Gastroesophageal sphincter (tissue), 4 donors: Measurements from ENCODE around the gene ZSWIM4. TPM values are rescaled to one million over a fixed set of nuclear protein-coding genes. Genes with fewer than 3 reads are reported as not detected.
A peak's percentile ranks its signal among the peaks of the same experiment; 100 is the strongest.
"Not testable (repeated sequence)": the region's sequence is repeated elsewhere in the genome, so short reads cannot be mapped to it uniquely, and the experiment has no call there.

Experiments used
- ATAC-seq: fragments of 150-250 bp; one replicate; pipeline ENCODE4 v1.9.1; 2016; ENCODE audit warnings: mild to moderate bottlenecking, moderate library complexity
- H3K27ac ChIP-seq, 4 donors: fragments of 200-600 bp; sonication (generic) in 3 of 4; 1 replicate in 3 of 4; 2 replicates in 1 of 4; pipeline ENCODE4 v1.5.1; 2016 to 2019
- H3K27me3 ChIP-seq: fragments of 200-600 bp; sonication (generic); one replicate; pipeline ENCODE4 v1.5.1; 2019
- H3K36me3 ChIP-seq, 2 donors: fragments of 200-600 bp; sonication (generic); one replicate each; pipeline ENCODE4 v1.5.1; 2019; ENCODE audit warnings: control low read depth in 1 of 2
- H3K4me1 ChIP-seq, 3 donors: fragments of 200-600 bp; sonication (generic); 1 replicate in 2 of 3; 2 replicates in 1 of 3; pipeline ENCODE4 v1.5.1; 2016 to 2019; ENCODE audit warnings: control low read depth in 2 of 3
- H3K4me3 ChIP-seq, 2 donors: fragments of 200-600 bp; sonication (generic); one replicate each; pipeline ENCODE4 v1.5.1; 2019; ENCODE audit warnings: mild to moderate bottlenecking in 1 of 2, moderate library complexity in 1 of 2
- H3K9me3 ChIP-seq, 3 donors: fragments of 200-600 bp; sonication (generic); one replicate each; pipeline ENCODE4 v1.5.1; 2017 to 2019; ENCODE audit warnings: control low read depth in 2 of 3
- CTCF ChIP-seq, 4 experiments: fragments of 200-600 bp in 2 of 4; fragments of 450-650 bp in 2 of 4; sonication (generic) in 1 of 4; IDR thresholded peaks; one replicate each; pipeline ENCODE4 v1.5.1; 2017 to 2019; ENCODE audit warnings: antibody characterized with exemption in 4 of 4, mild to moderate bottlenecking in 2 of 4, moderate library complexity in 2 of 4
- EP300 ChIP-seq: sonication (generic); formaldehyde crosslinking; IDR thresholded peaks from one replicate; pipeline ENCODE4 v1.6.1; 2017; ENCODE audit warnings: antibody characterized with exemption, mild to moderate bottlenecking
- POLR2A ChIP-seq, 2 donors: fragments of 450-650 bp; IDR thresholded peaks; one replicate each; pipeline ENCODE4 v1.6.1; 2017; ENCODE audit warnings: antibody characterized with exemption in 2 of 2, mild to moderate bottlenecking in 2 of 2, moderate library complexity in 1 of 2
- POLR2AphosphoS5 ChIP-seq: sonication (generic); formaldehyde crosslinking; IDR thresholded peaks from one replicate; pipeline ENCODE4 v1.6.1; 2017; ENCODE audit warnings: antibody characterized with exemption
- WGBS, 2 donors: methylation state at CpG; one replicate each; pipeline ENCODE4 v1.1.5; 2018; ENCODE audit warnings: low coverage in 1 of 2; 5-methylcytosine and 5-hydroxymethylcytosine counted together
- total RNA-seq, 4 donors: library from RNA; depleted of rRNA; stranded (reverse); fragments of >200 nt; gene quantifications; one replicate each; pipeline ENCODE4 v1.1.0, GENCODE V29; 2016

ZSWIM4 gene
- total RNA-seq, 4 donors from 2014 or later: 3.9 to 9.2 (median 4.2) TPM

GRCh38 chr19:13784731-13785452 lies 10.4 kb upstream of the ZSWIM4 start:
- Histone ChIP-seq H3K36me3 (peaks cover 0 to under 1% of the 10 kb centered on the region in 2 donors), H3K4me1 (peaks cover 0 to 41% (median 14%) of the 10 kb centered on the region in 3 donors), H3K27ac (peak overlapping the region in 3 of 4 donors; percentile 33 to 47 (median 41)), H3K4me3 (no peak overlapping the region), H3K27me3 (no peaks in the 10 kb centered on the region), H3K9me3 (no peaks in the 10 kb centered on the region)
- peak; percentile 63 for ATAC-seq
- 8 to 43% methylated on average over 6 to 13 of the region's 17 CpGs for WGBS, 2 donors
- peak in 3 of 4 experiments; percentile 63 to 80 (median 69) for TF ChIP-seq CTCF (IDR thresholded peaks at IDR 0.05)
- TF ChIP-seq EP300: no peak

- Histone ChIP-seq H3K9me3 (no peaks in the 10 kb centered on the region), H3K36me3 (no peaks in the 10 kb centered on the region), H3K4me1 (peaks cover 0 to 25% (median 6%) of the 10 kb centered on the region in 3 donors), H3K4me3 (no peak overlapping the region), H3K27ac (peak overlapping the region in 2 of 4 donors; percentile 71 to 72), H3K27me3 (no peaks in the 10 kb centered on the region)
- WGBS, 2 donors: 14 to 38% methylated on average over 2 to 6 of the region's 8 CpGs
- no peak for TF ChIP-seq POLR2A (IDR thresholded peaks at IDR 0.05)
- TF ChIP-seq POLR2AphosphoS5: peak; percentile 29
- ATAC-seq: no peak
Observed at GRCh38 chr19:13788991-13789390, 6.3 kb upstream of the ZSWIM4 start.

- Histone ChIP-seq H3K4me1 (peaks cover 0 to 24% (median 0%) of the 10 kb centered on the region in 3 donors), H3K27ac (no peak overlapping the region), H3K9me3 (no peaks in the 10 kb centered on the region), H3K4me3 (no peak overlapping the region), H3K36me3 (no peaks in the 10 kb centered on the region), H3K27me3 (no peaks in the 10 kb centered on the region)
- ATAC-seq: no peak
- WGBS, 2 donors: no CpG with 5 or more reads among the region's 8 CpGs
- TF ChIP-seq CTCF (IDR thresholded peaks at IDR 0.05): no peak
- no peak for TF ChIP-seq POLR2A (IDR thresholded peaks at IDR 0.05)
- no peak for TF ChIP-seq POLR2AphosphoS5
- no peak for TF ChIP-seq EP300
Observed at GRCh38 chr19:13790354-13790753, 4.9 kb upstream of the ZSWIM4 start.

- H3K36me3 ChIP-seq: not testable (repeated sequence)
- WGBS, 2 donors: 43 to 83% methylated on average over 1 to 8 of the region's 9 CpGs
- peak overlapping the region in 2 of 4 donors; percentile 92 to 94 for H3K27ac ChIP-seq
Observed at GRCh38 chr19:13793317-13793716, 1.9 kb upstream of the ZSWIM4 start.

GRCh38 chr19:13794398-13794756 lies 866 bp upstream of the ZSWIM4 start:
- Histone ChIP-seq H3K4me3 (peak overlapping the region; percentile 55 to 87), H3K36me3 (no peaks in the 10 kb centered on the region), H3K9me3 (no peaks in the 10 kb centered on the region), H3K27me3 (no peaks in the 10 kb centered on the region), H3K4me1 (peaks cover 0 to 42% (median 12%) of the 10 kb centered on the region in 3 donors), H3K27ac (peak overlapping the region; percentile 81 to 94 (median 92))
- peak; percentile 43 for ATAC-seq
- TF ChIP-seq CTCF (IDR thresholded peaks at IDR 0.05) (no peak), EP300 (no peak), POLR2A (IDR thresholded peaks at IDR 0.05) (no peak), POLR2AphosphoS5 (peak; percentile 91)
- 1% methylated on average over 8 of the region's 8 CpGs; no CpG with 5 or more reads in 1 of the 2 donors for WGBS, 2 donors

More at GRCh38 chr19:13793317-13793716, 1.9 kb upstream of the ZSWIM4 start:
- ATAC-seq, H3K27me3 ChIP-seq, H3K4me3 ChIP-seq, H3K9me3 ChIP-seq: not testable (repeated sequence)
- peaks cover 0 to 40% (median 12%) of the 10 kb centered on the region in 3 donors for H3K4me1 ChIP-seq
